Measurements from ENCODE around the gene PRMT7. TPM values are rescaled to one million over a fixed set of nuclear protein-coding genes. Genes with fewer than 3 reads are reported as not detected.

Gene PRMT7
- total and polyA plus RNA-seq, 8 donors, result 29.0 to 66.3 (median 52.6) TPM

- DNase-seq (peak in 1 of 4 donors; percentile 35), ATAC-seq (peak; percentile 70)
- Histone ChIP-seq H3K9me3 (no peaks in the 10 kb centered on the region), H3K27ac (peak overlapping the region; percentile 57 to 70), H3K27me3 (no peaks in the 10 kb centered on the region), H3K4me3 (no peak overlapping the region), H3K4me1 (peaks cover 8 to 22% of the 10 kb centered on the region in 2 donors), H3K36me3 (peaks cover 0 to 35% of the 10 kb centered on the region in 2 donors)
- intact Hi-C loops (cut with DNase I), result no loop called here
- no peak for TF ChIP-seq CTCF (IDR thresholded peaks at IDR 0.05)
These were observed 34.6 kb upstream of the PRMT7 start for GRCh38 chr16:68276223-68276622.

- H3K36me3 ChIP-seq, result peaks cover 0 to 30% of the 10 kb centered on the region in 2 donors
- no peak overlapping the region for H3K4me3 ChIP-seq
- H3K27me3 ChIP-seq, result no peaks in the 10 kb centered on the region
- no peak for DNase-seq
- TF ChIP-seq CTCF (IDR thresholded peaks at IDR 0.05), result no peak
- intact Hi-C loops (cut with DNase I), result no loop called here
- ATAC-seq, result no peak
- peaks cover 8 to 28% of the 10 kb centered on the region in 2 donors for H3K4me1 ChIP-seq
- no peak overlapping the region for H3K27ac ChIP-seq
- no peaks in the 10 kb centered on the region for H3K9me3 ChIP-seq
These were observed 30.9 kb upstream of the PRMT7 start for GRCh38 chr16:68279726-68280558.

- ATAC-seq, result no peak
- no peaks in the 10 kb centered on the region for H3K9me3 ChIP-seq
These were observed 29.3 kb upstream of the PRMT7 start for GRCh38 chr16:68281368-68282063.

GRCh38 chr16:68282064-68282452 is 28.8 kb upstream of the PRMT7 start:
- DNase-seq (no peak), ATAC-seq (no peak)
- Histone ChIP-seq H3K4me3 (no peak overlapping the region), H3K27me3 (no peaks in the 10 kb centered on the region), H3K36me3 (peaks cover 0 to 25% of the 10 kb centered on the region in 2 donors), H3K4me1 (peaks cover 0 to 43% of the 10 kb centered on the region in 2 donors), H3K9me3 (no peaks in the 10 kb centered on the region), H3K27ac (no peak overlapping the region)
- intact Hi-C loops (cut with DNase I), result no loop called here
- TF ChIP-seq CTCF (IDR thresholded peaks at IDR 0.05), result no peak

More at GRCh38 chr16:68281368-68282063, 29.3 kb upstream of the PRMT7 start:
- DNase-seq, result no peak
- Histone ChIP-seq H3K36me3 (peaks cover 0 to 21% of the 10 kb centered on the region in 2 donors), H3K27ac (no peak overlapping the region), H3K4me1 (peaks cover 0 to 37% of the 10 kb centered on the region in 2 donors), H3K4me3 (no peak overlapping the region), H3K27me3 (no peaks in the 10 kb centered on the region)
- intact Hi-C loops (cut with DNase I), result no loop called here
- no peak for TF ChIP-seq CTCF (IDR thresholded peaks at IDR 0.05)

GRCh38 chr16:68283346-68283745 is 27.5 kb upstream of the PRMT7 start:
- ATAC-seq (no peak), DNase-seq (no peak)
- peak overlapping the region; percentile 11 to 81 for H3K27ac ChIP-seq
- H3K36me3 ChIP-seq, result peaks cover 0 to 30% of the 10 kb centered on the region in 2 donors
- no peak overlapping the region for H3K4me3 ChIP-seq
- H3K27me3 ChIP-seq, result no peaks in the 10 kb centered on the region
- H3K4me1 ChIP-seq, result peaks cover 10 to 56% of the 10 kb centered on the region in 2 donors
- no peak for TF ChIP-seq CTCF (IDR thresholded peaks at IDR 0.05)
- no peaks in the 10 kb centered on the region for H3K9me3 ChIP-seq
- intact Hi-C loops (cut with DNase I), result no loop called here
